ENCODE data around the gene ANKRD33. TPM values are rescaled to one million over a fixed set of nuclear protein-coding genes. Genes with fewer than 3 reads are reported as not detected.

Gene ANKRD33
- total RNA-seq, 1 donor from 2014 or later, result not detected

DNA sequence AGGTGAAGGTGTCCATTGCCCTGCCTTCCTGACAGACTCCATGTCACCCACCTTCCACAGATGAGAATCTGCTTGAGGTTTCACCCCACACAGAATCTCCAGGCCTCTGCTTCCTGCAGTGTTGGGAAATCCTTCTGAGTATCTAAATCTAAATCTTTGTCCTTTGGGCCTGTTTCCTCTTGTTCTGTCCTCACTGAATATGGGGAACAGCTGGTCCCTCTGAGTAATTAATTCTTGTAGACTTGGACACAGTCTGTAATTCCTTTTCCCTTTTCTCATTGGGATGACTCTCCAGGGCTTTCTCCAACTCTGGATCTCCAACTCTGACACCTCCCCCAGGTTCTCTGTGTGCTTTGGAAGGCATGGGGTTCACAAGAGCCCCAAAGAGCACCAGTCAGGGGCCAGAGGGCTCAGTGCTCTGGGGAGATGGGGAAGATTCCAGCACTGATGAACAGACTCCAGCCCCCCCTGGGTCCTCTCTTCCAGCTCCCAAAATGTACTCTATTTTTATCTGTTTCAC is 17.1 kb downstream of the ANKRD33 start:
- peak; percentile 85 for DNase-seq

DNA sequence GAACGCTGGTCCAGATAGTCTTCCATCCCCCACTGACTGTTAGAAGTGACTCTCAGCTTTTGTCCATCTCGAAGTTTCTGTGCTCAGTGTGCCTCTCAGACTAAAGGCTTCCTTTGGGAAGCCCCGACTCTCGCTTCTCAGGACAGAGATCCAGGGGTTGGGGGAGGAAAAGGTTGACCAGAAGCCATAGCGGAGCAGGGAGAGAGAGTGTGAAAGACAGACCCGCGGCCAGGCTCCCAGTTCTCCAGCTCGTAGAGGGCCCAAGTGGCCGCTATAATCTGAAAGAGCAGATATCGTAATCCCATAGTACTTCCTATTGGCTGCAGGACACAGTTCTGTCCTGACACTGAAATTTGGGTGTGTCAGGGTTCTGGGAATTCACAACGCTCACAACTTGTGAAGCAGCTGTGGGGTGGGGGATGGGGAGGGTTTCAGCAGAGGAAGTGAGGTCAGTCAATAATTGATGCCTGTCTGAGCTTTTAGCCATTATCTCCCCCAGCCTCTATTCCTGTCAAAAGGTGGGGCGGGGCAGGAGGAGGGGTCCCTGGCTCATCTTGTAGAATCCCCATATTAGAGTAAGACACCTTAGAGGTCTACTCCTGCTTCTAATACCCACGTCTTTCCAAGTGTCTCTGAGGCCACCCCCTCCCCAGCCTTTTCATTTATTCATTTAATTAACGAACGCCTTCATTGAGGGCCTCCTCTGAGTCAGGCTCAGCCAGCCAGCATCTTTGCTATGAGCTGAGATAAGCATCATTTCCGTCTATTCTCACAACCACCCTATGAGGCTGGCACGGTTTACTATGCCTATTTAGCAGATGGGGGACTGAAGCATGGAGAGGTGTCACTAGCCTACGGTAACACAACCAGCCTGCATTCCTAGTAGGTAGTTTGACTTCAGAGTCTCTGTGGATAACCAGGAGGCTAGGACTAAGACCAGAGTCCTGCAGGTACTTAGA is 17.8 kb downstream of the ANKRD33 start:
- peak; percentile 89 for DNase-seq

DNA sequence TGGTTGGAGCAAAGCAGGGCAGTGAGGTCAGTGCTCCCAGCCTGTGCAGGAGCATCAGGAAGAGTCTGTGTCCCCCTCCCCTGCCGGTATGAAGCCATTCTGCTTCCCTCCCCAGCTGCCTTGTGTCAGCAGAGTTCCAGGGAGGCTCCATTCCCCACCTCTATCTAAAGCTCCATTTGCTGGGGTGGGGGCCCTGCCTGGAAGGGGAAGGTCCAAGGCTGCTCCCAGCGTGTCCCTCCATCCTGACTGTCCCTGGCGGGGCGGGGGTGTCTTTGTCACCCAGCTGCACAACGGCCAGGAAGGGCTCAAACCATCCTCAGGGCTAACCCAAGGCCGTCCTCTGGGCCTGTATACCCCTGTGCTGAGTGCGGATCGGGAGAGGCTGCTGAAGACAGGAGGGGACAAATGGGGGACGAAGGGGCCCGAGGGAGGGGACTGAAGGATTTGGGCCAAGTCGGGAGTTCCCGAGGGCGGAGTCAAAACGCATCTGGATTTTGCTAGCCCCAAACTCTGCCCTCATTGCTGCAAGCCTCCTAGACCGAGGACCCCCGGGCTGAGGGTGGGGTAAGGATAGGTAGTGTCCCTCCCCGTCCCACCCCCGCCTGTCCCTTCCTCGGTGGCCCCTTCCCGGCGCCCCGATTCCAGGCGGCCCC is 18.7 kb downstream of the ANKRD33 start:
- peak; percentile 64 for DNase-seq

DNA sequence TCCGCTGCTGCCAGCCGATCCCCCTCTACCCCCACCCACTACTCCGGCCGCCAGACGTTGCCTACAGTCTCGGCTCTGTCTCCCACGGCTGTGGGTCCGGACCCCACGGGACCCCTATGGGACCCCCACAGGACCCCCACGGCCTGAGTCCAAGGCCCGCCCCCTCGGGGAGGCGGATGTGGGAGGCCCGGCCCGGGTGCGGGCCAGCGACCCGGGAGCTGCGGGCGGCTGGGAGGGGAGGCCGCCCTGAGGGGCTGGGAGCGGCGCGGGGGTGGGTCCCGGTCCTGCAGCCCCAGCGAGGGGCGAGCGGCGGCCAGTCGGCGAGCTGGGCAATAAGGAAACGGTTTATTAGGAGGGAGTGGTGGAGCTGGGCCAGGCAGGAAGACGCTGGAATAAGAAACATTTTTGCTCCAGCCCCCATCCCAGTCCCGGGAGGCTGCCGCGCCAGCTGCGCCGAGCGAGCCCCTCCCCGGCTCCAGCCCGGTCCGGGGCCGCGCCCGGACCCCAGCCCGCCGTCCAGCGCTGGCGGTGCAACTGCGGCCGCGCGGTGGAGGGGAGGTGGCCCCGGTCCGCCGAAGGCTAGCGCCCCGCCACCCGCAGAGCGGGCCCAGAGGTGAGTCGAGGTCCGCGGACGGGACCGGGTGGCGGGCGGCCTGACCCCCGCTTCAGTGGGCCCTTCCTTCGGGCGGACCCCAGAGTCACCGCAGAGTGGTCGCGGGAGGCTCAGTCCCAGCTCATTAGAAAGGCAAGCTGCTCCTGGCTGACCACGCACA is 19.4 kb downstream of the ANKRD33 start, which contains the start of gene ACVRL1:
Gene ACVRL1 (plus strand): TSS at position 422 of the 773 bp plus-strand sequence. CDS start 4,971 bp downstream, outside the sequence.
- peak; percentile 31 for DNase-seq

DNA sequence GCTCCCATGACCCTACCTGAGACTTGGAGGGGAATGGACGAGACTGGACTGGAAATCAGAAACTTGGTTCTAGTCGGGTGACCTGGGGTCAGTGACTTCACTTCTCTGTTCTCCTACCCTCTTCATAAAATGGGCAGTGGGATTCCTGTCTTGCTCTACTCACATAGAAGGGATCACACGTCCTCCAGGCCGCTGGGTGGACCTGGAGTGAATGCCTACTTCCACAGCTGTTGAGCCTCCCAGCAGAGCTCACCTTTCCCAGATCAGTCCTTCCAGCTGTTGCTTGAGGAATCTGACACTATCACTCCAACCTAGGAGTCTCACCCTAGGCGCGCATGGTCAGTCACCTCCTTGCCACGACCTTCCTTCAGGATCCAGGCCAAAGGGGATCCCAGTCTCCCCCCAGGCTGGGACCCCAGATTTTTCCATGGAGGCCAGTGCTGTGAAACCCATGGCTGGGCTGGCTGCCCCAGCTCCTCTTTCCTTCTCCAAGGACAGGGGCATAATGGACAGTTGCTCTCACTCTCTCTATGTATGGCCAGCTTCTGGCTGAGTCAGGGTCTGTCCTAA is 20.0 kb downstream of the ANKRD33 start:
- DNase-seq, result no peak

DNA sequence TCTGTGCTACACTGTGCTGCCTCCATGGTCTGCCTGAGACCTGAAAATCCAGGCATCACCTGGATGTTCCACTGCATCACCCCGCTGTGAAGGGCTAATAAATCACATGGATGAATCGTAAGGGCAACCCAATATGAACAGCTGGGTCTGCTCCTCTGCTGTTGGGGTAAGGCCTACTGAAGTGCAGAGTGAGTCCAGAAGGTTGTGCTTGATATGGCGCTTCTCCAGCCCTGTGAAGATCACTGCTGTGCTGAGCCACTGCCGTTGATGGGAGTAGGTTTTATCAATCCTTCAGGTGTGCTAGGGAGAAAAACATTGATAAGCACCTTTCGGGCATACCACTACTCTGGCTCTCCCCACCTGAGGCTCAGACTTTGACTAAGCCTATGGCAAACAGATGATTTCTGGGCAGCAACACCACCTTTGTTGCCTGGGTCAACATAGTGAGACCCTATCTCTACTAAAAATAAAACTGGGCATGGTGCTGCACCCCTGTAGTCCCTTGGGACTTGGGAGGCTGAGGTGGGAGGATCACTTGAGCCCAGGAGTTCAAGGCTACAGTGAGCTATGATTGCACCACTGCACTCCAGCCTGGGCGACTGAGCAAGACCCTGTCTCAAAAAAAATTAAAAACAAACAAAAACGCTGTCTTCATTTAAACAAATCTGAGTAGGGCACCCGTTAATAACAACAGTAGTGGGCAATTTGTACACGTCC is 21.1 kb downstream of the ANKRD33 start:
- no peak for DNase-seq

DNA sequence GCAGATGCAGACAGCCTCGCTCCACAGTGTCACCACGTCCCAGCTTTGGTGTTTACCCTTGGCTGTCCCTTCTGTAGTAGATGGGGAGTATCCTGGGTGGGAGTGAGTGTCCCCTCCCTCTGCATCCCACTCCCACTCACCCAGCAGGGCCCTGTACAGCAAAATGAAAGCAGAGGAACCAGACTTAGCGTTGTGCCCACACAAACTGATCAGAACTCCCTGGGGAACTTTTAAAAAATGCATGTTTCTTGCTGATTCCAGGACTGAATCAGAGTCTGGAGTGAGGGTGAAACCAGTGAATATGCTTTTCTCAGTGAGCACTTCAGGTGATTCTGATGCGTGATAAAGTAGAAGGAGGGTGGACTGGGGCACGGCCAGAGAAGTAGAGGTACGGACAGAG is 22.3 kb downstream of the ANKRD33 start:
- DNase-seq, result no peak

DNA sequence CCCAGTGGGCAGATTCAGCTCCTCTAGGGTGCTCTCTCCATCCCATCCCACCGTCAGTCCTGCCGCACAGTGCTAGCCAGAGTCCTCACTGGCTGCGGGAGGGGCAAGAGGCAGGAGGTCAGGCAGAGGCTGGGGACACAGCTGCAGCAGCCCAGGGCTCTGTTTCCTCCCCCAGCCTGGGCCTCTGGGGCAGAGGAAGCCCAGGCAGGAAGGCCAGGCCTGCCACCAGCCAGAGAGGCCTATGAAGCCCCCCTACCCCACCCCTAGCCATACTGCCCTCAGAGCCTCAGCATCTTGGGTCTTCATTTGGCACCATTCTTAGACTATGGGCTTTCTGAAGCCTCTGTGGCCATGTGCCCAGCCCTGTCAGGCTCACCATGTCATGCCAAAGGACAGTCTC is 22.8 kb downstream of the ANKRD33 start:
- DNase-seq, result no peak

DNA sequence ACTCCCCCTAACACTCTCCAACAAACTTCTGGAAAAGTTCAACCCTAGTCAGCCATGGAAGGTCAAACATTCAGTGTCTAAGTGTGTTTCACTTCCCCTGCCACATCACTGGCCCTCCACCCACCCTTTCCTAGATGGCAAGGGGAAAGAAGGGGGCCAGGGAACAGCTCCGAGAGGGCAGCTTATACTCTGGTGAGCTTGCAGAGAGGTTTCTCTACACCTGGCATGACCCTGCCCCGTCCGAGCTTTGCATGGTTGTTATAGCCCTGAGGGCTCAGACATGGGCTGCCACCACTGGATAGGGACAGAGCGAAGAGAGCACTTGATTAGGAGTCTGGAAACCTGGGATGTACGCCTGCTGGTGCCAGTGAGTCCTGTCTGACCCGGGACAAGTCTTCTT is 23.4 kb downstream of the ANKRD33 start:
- DNase-seq, result no peak

DNA sequence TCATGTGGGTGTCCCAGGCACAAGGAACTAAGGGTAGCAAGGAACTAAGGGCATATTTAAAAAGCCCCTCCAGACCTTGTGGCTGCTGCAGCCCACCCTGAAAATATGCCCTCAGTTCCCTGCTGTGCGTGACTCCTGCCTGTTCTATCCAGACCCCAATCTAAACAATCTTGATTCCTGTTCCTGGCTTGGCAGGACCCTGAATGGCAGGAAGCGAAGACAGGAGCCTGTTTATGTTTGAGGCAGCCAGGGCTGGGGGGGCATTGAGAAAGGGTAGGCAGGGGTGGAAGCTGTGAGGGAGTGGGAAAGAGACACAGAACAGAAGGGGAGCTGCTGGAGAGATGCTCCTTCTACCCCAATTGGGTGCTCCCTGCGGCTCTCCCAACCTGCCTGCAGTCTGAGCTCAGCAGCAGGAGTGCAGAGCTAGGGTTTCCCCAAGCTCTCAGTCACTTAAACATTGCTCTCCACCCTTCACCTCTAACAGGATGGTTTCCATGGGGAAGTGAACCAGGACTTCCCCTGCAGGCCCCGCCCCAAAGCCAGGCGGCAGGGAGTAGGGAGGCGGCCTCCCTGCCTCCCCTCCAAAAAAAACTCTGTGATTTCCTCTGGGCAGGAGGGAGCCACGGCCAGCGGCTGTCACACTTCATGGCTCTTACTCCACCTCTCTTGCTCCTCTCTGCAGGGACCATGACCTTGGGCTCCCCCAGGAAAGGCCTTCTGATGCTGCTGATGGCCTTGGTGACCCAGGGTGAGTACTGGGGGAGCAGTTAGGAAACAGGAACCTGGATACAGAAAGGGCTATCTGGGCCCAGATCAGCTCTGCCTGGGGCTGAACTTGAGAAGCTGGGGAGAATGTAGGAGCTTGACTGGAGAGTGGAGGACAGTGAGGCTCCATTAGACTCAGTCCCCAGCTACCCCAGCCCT is 24.1 kb downstream of the ANKRD33 start:
- no peak for DNase-seq

DNA sequence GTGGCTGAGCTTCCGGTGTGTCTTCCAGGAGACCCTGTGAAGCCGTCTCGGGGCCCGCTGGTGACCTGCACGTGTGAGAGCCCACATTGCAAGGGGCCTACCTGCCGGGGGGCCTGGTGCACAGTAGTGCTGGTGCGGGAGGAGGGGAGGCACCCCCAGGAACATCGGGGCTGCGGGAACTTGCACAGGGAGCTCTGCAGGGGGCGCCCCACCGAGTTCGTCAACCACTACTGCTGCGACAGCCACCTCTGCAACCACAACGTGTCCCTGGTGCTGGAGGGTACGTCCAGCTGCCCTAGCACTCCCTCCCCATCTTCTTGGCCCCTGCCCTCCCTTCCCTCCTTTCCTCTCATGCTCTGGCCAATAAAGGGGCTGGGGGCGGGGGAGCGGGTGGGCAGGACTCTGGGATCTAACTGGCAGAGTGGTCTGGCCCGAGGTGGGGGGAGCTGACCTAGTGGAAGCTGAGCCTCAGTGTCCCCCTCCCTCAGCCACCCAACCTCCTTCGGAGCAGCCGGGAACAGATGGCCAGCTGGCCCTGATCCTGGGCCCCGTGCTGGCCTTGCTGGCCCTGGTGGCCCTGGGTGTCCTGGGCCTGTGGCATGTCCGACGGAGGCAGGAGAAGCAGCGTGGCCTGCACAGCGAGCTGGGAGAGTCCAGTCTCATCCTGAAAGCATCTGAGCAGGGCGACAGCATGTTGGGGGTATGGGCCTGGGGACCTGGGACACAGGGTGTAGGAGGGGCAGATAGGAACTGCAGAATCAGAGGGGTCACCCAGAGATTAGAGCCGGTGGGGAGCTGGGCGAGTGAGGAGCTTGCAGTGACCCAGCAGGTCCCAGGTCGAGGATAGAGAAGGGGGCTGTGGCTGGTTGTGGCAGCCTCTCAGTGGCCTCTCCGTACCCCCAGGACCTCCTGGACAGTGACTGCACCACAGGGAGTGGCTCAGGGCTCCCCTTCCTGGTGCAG is 25.4 kb downstream of the ANKRD33 start:
- DNase-seq, result no peak

DNA sequence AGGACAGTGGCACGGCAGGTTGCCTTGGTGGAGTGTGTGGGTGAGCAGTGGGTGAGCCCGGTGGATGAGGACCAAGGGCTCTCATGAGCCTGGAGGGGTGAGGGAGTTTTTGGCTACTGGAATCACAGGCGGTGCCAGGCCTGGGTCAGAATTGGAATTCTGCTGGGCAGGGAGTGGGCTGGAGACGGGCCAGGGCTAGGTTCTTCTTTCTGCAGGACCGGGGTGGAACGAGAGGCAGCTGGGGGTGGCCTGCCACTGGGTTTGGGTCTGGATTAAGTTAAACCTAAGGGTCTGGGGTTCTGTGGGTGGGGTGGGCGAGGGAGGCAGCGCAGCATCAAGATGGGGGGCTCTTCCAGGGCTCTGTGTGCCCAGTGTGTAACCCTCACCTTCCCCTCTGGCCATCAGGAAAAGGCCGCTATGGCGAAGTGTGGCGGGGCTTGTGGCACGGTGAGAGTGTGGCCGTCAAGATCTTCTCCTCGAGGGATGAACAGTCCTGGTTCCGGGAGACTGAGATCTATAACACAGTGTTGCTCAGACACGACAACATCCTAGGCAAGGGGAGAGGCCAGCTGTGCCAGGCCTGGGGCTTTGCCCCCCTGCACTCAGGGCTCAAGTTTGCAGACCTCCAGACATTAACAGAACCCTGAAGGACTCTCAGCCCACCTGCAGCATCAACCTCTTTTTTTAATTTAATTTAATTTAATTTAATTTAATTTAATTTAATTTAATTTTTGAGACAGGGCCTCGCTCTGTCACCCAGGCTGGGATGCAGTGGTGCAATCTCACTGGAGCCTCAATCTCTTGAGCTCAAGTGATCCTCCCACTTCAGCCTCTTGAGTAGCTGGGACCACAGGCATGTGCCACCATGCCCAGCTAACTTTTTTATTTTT is 26.4 kb downstream of the ANKRD33 start:
- no peak for DNase-seq

DNA sequence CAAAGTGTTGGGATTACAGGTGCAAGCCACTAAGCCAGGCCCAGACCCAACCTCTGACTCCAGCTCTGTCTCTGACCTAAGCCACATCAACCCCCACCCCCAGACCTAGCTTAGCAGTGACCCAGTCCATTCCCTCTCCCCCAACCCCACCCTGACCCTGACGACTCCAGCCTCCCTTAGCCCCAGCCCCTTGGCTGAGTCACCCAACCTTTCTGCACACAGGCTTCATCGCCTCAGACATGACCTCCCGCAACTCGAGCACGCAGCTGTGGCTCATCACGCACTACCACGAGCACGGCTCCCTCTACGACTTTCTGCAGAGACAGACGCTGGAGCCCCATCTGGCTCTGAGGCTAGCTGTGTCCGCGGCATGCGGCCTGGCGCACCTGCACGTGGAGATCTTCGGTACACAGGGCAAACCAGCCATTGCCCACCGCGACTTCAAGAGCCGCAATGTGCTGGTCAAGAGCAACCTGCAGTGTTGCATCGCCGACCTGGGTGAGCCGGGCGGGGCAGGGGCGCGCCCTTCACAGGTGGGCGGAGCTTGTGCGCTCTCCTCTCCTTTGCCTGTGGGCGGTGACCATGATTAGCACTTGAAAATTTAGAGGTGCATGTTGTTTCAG is 27.2 kb downstream of the ANKRD33 start:
- DNase-seq, result no peak

DNA sequence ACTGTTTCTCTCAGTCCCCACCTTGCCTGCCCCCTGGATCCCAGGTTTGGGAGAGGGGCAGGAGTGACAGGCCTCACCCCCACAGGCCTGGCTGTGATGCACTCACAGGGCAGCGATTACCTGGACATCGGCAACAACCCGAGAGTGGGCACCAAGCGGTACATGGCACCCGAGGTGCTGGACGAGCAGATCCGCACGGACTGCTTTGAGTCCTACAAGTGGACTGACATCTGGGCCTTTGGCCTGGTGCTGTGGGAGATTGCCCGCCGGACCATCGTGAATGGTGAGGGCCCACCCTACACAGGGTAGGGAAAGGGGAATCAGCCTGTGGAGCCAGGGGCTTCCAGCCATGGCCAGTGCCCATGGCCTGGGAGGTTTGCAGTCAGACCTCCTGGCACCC is 28.0 kb downstream of the ANKRD33 start:
- DNase-seq, result no peak

DNA sequence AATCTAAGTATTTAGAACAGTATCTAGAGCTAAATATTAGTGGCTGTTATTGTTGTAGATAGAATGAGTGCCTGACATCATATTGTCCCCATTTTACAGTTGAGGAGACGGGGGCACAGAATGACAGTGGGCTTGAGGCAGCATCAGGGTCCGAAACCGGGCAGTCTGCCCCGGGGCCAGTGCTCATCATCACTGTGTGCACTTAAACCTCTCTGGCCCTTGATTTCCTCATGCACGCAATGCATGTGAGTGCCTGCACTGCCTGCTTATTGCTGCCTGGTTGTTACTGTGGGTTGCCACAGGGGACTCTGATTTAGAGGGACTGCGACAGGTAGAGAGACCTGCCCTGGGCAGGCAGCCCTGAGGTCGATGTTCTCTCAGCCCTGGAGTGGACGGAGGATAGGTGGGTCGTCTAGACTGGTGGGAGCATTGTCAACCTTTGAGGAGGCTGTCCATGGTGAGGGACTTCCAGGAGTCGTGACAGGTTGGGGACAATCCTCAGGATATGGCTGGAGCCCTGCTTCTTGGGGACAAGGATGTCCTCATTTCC is 29.2 kb downstream of the ANKRD33 start:
- no peak for DNase-seq

DNA sequence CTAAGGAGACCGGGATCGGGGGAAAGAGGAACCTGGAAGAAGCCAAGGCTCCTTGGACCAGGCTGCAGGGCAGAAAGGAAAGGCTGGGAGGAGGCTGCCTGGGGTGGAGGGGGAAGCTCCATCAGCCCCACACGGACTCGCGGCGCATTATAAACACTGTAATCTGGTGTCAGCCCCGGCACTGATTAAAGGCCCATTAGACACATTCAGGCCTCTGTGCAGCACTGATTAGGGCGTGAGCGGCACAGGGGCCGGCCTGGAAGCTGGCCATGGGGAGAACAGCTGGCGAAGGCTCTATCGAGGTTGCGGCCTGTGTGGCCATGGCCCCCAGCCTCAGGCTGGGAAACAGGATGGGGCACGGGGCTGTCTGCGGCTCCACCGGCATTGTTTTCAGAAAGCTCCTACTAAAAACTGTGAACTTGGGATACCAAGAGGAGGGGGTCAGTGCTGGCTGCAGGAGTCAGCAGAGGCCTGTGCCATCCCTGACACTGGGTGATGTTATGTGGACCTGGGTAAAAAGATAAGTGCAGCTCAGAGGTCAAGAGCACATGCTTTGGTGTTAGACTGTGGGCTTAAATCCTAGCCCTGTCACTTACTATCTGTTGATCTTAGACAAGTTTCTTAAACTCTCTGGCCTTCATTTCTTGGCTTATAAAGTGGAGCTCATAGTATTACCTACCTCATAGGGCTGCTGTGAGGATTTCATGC is 30.0 kb downstream of the ANKRD33 start:
- no peak for DNase-seq

All from skin of body (tissue), 2 donors.